Measurements from ENCODE around the gene SMIM12.
A peak's percentile ranks its signal among the peaks of the same experiment; 100 is the strongest.

The SMIM12 gene, protein sequence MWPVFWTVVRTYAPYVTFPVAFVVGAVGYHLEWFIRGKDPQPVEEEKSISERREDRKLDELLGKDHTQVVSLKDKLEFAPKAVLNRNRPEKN

GRCh38 chr1:34859446-34860200 is at the start of gene SMIM12:
SMIM12 (minus strand) TSS chr1:34859749; CDS start chr1:34855977, 3,772 bp downstream.
- DNase-seq = peak; percentile 93

GRCh38 chr1:34908369-34908768 is 48.8 kb upstream of the SMIM12 start:
- DNase-seq = no peak

- DNase-seq = no peak
Observed at GRCh38 chr1:34907487-34908090, 48.0 kb upstream of the SMIM12 start.

DNA sequence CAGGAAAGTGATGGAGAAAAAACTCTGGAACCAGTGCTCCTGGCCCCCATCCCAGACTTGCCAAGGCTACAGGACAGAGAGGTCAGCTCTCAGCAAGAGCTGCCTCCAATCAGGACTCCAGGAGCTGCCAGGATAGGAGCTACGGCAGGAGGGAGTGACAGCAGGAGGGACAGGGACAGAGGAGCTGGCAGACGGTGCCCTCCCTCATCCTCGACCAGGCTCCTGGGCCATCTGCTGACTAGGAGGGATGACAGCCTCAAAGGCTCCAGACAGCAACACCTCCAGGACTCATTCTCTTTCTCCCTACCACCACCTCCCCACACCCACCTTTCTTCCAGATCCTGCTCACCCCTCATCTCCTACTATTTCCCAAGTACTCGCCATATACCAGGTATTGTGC is 47.2 kb upstream of the SMIM12 start:
- DNase-seq = no peak

DNA sequence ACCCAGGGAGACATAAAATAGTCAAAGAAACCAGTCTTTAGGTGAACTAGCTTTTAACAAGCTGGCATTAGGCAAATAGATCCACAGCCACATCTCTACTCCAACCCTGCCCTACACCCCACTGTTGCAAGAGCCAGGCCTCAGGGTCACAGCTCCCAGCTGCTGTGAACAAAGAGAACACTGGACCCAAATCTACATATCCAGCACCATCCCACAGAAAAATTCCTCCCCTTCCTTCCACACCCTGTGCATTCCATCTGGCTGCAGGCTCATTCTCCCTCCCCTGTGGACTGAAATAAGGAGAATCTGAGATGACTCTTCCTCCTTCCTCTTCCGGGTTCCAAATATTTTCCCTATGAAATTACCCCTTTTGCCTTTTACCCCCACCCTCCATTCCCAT is 46.7 kb upstream of the SMIM12 start:
- DNase-seq = no peak

- no peak for DNase-seq
Observed at GRCh38 chr1:34905098-34905459, 45.5 kb upstream of the SMIM12 start.

GRCh38 chr1:34904236-34905097 is 44.9 kb upstream of the SMIM12 start:
- DNase-seq = no peak

GRCh38 chr1:34901919-34902318 is 42.4 kb upstream of the SMIM12 start:
- DNase-seq = no peak

DNA sequence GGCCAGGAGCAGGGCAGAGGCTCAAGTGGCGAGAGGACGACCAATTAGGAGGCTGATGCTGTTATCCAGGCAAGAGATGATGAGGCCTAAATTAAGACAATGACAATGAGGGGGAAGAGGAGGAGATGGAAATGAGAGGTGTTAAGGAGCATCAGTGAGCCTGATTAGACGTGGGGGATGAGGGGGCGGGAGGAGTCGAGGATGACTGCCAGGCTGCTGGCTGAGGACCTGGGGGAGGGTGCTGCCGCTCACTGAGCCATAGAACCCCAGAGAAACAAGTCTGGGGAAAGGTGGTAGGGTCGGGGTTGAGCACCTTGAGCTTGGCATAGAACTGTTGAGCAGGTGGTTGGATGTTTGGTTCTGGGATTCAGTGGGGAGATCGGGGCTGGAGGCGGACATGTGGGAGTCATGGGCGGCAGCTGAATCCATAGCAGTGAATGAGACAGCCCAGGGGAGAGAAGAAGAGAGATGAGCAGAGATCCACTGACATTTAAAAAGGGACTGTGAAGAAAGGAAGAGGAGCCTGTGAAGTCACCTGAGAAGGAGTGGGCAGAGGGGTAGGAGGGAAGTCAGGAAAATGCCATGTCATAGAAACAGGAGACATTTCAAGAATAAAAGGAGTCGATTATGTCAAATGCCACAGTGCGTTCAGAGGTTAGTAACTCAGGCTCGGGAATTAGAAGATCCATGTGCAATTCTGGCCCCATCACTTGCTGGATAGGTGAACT is 41.4 kb upstream of the SMIM12 start:
- no peak for DNase-seq

GRCh38 chr1:34899906-34900305 is 40.4 kb upstream of the SMIM12 start:
- no peak for DNase-seq

DNA sequence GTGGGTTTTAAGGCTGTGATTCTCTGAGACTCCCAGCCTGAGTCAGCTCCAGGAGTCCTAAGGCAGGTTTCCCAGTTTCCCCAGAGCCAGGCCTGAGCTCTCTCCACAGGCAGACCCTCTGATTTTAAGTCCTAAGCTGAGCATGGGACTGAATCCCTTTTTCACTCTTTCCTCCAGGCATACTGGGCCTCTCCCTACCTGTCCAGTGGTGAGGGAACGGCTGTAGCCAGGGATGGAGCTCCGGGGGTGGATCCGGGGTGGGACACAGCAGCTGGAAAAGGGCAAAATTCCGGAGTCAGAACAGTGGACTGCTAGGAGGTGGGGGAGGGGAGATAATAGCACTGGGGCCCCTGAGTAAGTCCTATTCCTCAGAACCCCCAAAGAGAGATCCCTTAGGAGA is 39.9 kb upstream of the SMIM12 start:
- no peak for DNase-seq

DNA sequence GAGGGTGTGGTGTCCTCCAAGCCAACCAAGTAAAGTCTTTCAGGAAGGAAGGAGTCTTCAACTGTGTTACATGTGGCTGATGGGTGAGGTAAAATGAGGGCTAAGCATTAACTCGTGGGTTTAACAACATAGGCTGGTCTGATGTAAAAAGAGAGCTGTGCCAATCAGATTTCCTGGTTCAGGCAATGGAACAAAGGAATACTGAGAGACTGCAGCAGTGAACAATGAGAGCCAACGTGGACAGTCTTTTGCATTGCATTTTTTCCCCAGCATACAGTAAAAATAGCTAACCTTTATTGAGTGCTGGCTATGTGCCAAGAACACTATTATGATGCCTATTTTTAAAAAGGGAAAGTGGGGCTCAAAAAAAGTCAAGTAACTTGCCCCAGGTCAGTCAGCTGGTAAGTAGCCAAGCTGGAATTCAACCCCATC is 38.8 kb upstream of the SMIM12 start:
- DNase-seq = no peak

DNA sequence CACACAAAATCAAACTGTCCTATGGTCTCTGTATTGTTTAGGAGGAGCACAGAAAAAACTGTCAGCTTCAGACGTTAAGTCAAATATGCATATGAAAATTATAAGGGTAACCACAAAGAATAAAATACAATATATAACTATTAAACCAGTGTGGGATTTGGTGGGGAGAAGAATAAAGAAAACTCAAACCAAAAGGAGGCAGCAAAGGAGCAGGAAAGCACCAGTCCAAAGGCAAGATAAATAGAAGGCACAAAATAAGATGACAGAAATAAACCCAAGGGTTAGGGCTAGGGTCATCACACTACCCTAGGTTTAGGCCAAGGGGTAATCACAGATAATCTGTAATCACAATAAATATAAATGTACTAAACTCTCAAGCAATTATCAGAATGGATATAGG is 37.1 kb upstream of the SMIM12 start:
- no peak for DNase-seq

DNA sequence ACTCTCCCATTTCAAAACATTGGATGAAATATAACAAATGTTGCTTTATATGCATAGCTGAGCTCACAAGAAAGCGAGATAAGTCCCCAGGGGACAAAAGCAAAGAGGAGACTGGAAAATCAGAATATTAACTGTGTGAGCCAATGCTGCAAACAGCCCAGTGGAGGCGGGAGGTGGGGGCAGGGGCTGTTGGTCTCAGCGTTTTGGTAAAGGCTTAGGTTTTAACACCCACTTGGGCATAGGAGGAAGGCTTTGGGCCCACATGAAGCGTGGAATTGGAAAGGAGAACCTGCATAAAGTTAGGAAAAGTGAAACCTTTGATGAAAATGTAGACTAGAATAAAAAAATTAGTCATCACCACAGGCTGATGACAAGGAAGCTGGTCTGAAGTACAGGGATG is 30.2 kb upstream of the SMIM12 start:
- DNase-seq = no peak

DNA sequence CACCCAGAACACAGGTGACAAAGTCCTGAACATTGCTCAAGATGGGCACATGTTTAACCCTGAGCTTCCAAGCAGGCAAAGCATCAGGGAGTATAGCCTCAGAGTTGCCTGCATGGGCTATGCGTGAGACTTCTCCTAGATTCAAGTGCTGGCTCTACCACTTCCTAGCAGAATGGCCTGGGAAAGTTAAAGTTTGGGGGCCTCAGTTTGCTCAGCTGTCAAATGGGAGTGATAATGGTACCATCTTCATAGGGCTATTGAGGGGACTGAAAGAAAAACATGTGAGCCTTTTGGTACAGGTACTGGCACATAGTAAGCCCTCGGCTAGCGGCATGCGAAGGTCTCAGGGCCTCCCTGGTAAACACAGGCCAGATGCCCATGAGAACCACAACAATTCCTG is 28.0 kb upstream of the SMIM12 start:
- DNase-seq = no peak

DNA sequence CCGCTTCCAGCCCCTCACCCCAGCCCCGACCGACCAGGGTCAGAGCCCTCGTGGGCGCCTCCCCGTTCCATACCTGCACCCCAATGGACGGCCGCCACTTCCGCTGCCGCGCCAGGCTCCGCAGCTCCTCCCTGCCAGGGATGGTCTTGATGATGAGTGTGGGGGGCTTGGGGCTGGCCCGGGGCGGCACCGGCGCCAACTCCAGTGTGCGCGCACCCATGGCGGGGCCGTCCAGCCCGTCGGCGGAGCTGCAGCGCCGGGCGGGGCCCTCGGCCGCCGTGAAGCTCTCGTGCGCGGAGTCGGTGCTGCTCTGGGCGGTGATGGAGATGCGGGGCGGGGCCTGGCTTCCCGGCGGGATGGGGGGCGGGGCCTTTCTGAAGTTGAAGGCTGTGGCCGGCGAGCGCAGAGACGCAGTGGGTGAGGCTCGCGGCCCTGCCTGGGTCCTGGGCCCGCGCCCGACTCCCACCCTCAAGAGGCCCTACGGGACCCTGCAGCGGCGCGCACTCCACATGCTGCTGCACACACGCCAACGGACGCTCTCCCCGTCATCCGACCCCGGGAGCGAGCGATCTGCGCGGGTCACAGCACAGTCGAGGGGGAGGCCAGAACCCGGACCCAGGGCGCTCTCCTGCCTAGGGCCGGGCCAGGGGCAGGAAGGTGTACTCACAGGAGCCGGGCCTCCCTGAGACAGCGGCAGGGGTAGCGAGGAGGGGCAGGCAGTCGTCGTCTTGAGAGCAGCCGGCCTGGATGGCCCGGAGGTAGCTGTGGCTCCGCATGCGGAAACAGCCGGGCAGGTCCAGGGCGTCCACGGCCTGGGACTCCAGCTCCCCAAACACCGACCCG is 26.1 kb upstream of the SMIM12 start:
- no peak for DNase-seq

DNA sequence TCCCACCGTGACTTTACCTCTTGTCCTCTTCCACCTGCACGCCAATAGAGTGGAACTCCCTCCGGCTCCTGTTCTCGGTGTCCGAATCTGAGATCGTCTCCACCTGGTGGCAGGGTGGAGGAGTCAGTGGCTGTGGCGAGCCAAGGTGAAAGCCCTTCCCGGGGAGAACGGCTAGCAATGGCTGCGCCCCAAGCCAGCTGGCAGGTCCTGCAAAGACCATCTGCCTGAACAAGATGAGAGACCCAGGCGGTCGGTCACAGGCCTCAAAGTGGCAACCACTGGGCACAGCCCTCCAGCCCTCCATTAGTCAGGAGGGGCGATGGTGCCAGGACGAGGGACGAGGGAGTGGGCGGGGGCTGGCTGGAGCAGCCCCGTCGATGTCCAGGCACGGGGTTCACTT is 25.4 kb upstream of the SMIM12 start:
- no peak for DNase-seq

- no peak for DNase-seq
Observed at GRCh38 chr1:34884536-34884935, 25.0 kb upstream of the SMIM12 start.

DNA sequence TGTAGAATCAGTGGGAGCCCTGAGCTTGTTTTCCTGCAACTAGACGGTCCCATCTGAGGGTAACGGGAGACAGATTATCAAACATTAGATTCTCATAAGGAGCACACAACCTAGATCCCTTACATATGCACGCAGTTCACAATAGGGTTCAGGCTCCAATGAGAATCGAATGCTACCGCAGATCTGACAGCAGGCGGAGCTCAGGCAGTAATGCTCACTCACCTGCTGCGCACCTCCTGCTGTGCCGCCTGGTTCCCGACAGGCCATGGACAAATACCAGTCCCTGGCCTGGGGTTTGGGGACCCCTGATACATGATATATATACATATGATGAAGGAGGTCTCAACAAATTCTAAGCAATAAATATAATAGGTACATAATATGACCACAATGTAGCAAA is 19.7 kb upstream of the SMIM12 start:
- DNase-seq = no peak

DNA sequence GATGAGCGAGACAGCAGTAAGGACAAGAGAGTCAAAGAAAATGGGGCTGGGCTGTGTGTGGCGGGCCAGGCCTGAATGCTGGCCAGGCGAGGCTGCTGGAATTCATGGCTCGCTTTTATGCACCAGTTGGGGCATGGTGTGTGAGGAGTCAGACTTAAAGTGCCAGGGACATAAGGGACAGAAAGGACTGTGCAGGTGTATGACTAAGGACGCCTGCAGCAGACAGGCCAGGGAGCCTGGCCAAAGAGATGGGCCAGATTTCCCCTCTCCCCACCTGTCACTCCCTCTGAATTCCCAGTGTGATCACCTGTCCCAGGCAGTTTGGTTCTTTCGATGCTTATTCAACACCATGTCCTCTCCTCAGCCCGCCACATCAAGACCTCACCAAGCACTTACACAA is 16.9 kb upstream of the SMIM12 start:
- DNase-seq = no peak

DNA sequence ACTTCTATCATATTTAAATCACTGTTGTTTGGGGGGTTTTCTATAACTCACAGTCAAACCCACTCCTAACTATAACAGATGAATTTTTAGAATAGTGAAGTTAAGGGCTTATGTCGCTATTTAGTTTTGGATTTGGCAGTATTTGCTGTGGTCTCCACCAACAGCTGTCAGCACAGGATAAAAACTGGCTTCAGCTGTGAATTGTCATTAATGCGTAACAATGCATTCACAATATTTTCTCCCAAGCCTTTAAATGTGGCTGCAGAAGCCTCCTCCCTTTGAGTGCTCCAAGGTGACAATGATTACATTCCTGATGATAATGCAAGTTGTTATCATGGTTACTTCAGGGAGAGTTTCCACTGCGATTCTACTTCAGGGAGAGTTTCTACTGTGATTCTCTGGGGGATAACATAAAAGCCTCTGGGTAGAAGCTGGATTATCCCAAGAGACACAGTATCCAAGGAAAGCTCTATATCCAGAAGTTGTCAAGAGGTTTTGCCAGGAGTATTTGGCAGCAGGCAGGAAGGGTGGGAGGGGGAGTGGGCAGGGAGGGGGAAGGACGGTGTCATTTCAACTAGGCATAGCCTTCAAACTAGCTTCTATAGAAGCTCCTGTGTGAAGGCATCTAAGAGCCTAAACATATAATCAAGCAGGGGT is 14.9 kb upstream of the SMIM12 start:
- DNase-seq = no peak

DNA sequence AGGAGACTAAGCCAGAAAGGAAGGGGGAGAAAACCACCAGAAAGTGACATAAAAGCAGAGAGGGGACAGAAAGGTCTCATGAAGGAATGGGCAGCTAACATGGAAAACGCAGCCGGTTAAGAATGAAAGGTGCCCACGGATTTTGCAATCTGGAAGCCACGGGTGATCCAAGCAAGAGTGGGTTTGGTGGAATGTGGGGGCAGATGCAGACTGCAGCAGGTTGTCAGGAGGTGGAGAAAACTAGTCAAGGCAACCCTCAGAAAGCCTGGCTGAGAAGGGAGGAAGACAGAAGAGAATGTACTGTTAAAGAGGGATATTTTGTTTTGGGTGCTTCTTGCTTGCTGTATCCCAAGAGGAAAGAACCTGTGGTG is 12.6 kb upstream of the SMIM12 start:
- DNase-seq = no peak

Measured in right forelimb (tissue), 1 donor.